Activated gamma-delta T cell treated with anti-CD3 and anti-CD28 coated beads, Interleukin-2, amount 50 U/mL, for 16 hours (primary cell): ENCODE results near the gene ERCC1.

Experiments used
- DNase-seq: peaks from one replicate; pipeline ENCODE4 v3.0.0-alpha.2; 2020; ENCODE audit warnings: low read depth

Gene ERCC1

GRCh38 chr19:45364696-45365095 lies 59.0 kb downstream of the ERCC1 start:
- DNase-seq, result no peak

- DNase-seq, result no peak
Observed at GRCh38 chr19:45363861-45364459, 59.8 kb downstream of the ERCC1 start.

- no peak for DNase-seq
Observed at GRCh38 chr19:45362291-45362690, 61.4 kb downstream of the ERCC1 start.

- no peak for DNase-seq
Observed at GRCh38 chr19:45361608-45362007, 62.1 kb downstream of the ERCC1 start.

- no peak for DNase-seq
Observed at GRCh38 chr19:45358213-45358792, 65.4 kb downstream of the ERCC1 start.

GRCh38 chr19:45357445-45357783 lies 66.3 kb downstream of the ERCC1 start:
- DNase-seq, result no peak
